Erythroblast (primary cell): ENCODE results near the gene KMT2A.

Source experiments
- GATA1 ChIP-seq: IDR thresholded peaks from 2 replicates; pipeline ENCODE4 v1.6.1; 2011; ENCODE audit warnings: low read depth, mild to moderate bottlenecking, control low read depth, low read length, moderate library complexity
- POLR2A ChIP-seq: IDR thresholded peaks from 2 replicates; pipeline ENCODE4 v1.6.1; 2011; ENCODE audit warnings: mild to moderate bottlenecking, low read length

DNA sequence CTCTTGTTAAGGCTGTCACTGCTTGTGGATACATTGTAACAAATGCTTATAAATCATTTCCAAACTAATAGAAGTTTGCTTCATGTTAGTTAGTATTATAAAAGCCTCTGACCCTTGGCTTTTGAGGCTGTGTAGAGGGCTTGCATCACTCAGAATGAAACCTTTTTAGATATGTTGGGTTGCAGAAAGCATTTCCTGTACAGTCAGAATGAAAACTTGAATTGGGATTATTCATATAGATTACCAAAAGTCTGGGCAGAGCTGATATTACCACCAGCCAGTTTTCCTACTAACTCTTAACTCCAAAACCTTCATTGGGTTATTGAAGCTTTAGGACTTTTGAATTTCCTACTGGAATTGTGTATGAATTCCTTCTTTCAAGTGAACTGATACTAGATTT lies 12.0 kb downstream of the KMT2A start:
- TF ChIP-seq POLR2A (no peak), GATA1 (no peak)
